ENCODE data around the gene TPM4. TPM values are rescaled to one million over a fixed set of nuclear protein-coding genes. Genes with fewer than 3 reads are reported as not detected.
A peak's percentile ranks its signal among the peaks of the same experiment; 100 is the strongest.

The TPM4 gene
- total and polyA plus RNA-seq, 2 of the 13 experiments (the other 11 are each of a cell fraction or from before 2014, with no cell fraction given) = 180 to 188 TPM

DNA sequence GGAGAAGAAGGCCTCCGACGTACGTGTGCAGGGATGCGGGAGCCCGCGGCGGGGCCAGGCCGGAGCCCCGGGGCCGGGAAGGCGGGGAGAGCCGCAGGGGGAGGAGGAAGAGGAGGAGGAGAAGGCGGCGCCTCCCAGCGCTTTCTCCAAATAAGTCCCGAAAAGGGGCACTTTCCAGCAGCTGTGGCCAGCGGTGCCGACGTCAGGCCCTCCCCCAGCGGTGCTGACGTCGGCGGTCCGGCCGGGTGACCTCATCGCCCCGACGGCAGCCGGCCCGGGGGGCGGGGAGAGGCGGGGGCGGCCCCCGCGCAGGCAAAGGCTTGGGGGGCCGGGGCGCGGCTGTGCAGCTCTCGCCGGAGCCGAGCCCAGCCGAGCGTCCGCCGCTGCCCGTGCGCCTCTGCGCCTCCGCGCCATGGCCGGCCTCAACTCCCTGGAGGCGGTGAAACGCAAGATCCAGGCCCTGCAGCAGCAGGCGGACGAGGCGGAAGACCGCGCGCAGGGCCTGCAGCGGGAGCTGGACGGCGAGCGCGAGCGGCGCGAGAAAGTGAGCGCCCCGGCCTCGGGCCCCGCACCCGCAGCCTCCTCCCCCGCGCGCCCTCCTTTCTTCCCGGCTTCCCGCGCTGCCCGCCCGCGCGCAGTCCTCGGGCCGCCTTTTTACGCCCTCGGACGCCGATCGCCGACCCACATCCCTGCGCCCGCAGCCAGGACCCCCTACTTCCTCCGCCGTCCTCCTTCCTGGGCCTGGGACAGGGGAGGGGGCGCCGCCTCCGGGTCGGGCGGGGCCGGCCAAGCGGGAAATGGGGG is at the start of gene TPM4 (continued):
- TF ChIP-seq, protein P1, sequence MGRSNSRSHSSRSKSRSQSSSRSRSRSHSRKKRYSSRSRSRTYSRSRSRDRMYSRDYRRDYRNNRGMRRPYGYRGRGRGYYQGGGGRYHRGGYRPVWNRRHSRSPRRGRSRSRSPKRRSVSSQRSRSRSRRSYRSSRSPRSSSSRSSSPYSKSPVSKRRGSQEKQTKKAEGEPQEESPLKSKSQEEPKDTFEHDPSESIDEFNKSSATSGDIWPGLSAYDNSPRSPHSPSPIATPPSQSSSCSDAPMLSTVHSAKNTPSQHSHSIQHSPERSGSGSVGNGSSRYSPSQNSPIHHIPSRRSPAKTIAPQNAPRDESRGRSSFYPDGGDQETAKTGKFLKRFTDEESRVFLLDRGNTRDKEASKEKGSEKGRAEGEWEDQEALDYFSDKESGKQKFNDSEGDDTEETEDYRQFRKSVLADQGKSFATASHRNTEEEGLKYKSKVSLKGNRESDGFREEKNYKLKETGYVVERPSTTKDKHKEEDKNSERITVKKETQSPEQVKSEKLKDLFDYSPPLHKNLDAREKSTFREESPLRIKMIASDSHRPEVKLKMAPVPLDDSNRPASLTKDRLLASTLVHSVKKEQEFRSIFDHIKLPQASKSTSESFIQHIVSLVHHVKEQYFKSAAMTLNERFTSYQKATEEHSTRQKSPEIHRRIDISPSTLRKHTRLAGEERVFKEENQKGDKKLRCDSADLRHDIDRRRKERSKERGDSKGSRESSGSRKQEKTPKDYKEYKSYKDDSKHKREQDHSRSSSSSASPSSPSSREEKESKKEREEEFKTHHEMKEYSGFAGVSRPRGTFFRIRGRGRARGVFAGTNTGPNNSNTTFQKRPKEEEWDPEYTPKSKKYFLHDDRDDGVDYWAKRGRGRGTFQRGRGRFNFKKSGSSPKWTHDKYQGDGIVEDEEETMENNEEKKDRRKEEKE (IDR thresholded peaks at IDR 0.05) = no peak
- TF ChIP-seq MBD4 (IDR thresholded peaks at IDR 0.05; ENCODE audit: borderline replicate concordance, low read length) (no peak), SALL1 (CRISPR knock-in tag; IDR thresholded peaks at IDR 0.05) (peak; percentile 27; the same call in 1 of the 2 replicates), CREM (IDR thresholded peaks at IDR 0.05) (peak; percentile 67), CREM (CRISPR knock-in tag; IDR thresholded peaks at IDR 0.05) (no peak), ATAD3A (CRISPR knock-in tag; IDR thresholded peaks at IDR 0.05) (no peak), ZNF224 (CRISPR knock-in tag; IDR thresholded peaks at IDR 0.05) (no peak), ZNF180 (CRISPR knock-in tag; IDR thresholded peaks at IDR 0.05; ENCODE audit: borderline replicate concordance, low read depth) (no peak), ELF1 (CRISPR knock-in tag; IDR thresholded peaks at IDR 0.05) (0 out of 2 replicates have a peak, but pooled peaks have one; percentile 10), ZNF7 (CRISPR knock-in tag; IDR thresholded peaks at IDR 0.05) (no peak), ZNF501 (CRISPR knock-in tag; IDR thresholded peaks at IDR 0.05) (peak; percentile 77; the same call in 1 of the 2 replicates), MED13 (CRISPR knock-in tag; IDR thresholded peaks at IDR 0.05) (0 out of 2 replicates have a peak, but pooled peaks have one; percentile 49), ZNF670 (CRISPR knock-in tag; IDR thresholded peaks at IDR 0.05; ENCODE audit: borderline replicate concordance) (no peak), ZNF550 (CRISPR knock-in tag; IDR thresholded peaks at IDR 0.05; ENCODE audit: borderline replicate concordance) (no peak), FOSL1 (CRISPR knock-in tag; IDR thresholded peaks at IDR 0.05; ENCODE audit: borderline replicate concordance) (no peak), ZNF777 (CRISPR knock-in tag; IDR thresholded peaks at IDR 0.05) (peak; percentile 98), ZNF10 (CRISPR knock-in tag; IDR thresholded peaks at IDR 0.05; ENCODE audit: borderline replicate concordance, low read depth) (no peak)
- TF ChIP-seq, protein P2, sequence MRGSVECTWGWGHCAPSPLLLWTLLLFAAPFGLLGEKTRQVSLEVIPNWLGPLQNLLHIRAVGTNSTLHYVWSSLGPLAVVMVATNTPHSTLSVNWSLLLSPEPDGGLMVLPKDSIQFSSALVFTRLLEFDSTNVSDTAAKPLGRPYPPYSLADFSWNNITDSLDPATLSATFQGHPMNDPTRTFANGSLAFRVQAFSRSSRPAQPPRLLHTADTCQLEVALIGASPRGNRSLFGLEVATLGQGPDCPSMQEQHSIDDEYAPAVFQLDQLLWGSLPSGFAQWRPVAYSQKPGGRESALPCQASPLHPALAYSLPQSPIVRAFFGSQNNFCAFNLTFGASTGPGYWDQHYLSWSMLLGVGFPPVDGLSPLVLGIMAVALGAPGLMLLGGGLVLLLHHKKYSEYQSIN (CRISPR knock-in tag; IDR thresholded peaks at IDR 0.05; ENCODE audit: borderline replicate concordance) = no peak
- TF ChIP-seq, protein P3, sequence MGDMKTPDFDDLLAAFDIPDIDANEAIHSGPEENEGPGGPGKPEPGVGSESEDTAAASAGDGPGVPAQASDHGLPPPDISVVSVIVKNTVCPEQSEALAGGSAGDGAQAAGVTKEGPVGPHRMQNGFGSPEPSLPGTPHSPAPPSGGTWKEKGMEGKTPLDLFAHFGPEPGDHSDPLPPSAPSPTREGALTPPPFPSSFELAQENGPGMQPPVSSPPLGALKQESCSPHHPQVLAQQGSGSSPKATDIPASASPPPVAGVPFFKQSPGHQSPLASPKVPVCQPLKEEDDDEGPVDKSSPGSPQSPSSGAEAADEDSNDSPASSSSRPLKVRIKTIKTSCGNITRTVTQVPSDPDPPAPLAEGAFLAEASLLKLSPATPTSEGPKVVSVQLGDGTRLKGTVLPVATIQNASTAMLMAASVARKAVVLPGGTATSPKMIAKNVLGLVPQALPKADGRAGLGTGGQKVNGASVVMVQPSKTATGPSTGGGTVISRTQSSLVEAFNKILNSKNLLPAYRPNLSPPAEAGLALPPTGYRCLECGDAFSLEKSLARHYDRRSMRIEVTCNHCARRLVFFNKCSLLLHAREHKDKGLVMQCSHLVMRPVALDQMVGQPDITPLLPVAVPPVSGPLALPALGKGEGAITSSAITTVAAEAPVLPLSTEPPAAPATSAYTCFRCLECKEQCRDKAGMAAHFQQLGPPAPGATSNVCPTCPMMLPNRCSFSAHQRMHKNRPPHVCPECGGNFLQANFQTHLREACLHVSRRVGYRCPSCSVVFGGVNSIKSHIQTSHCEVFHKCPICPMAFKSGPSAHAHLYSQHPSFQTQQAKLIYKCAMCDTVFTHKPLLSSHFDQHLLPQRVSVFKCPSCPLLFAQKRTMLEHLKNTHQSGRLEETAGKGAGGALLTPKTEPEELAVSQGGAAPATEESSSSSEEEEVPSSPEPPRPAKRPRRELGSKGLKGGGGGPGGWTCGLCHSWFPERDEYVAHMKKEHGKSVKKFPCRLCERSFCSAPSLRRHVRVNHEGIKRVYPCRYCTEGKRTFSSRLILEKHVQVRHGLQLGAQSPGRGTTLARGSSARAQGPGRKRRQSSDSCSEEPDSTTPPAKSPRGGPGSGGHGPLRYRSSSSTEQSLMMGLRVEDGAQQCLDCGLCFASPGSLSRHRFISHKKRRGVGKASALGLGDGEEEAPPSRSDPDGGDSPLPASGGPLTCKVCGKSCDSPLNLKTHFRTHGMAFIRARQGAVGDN (CRISPR knock-in tag; IDR thresholded peaks at IDR 0.05) = peak; percentile 74

Data from HepG2 (cell line).